ENCODE data around the gene SLC27A1.

SLC27A1 gene

DNA sequence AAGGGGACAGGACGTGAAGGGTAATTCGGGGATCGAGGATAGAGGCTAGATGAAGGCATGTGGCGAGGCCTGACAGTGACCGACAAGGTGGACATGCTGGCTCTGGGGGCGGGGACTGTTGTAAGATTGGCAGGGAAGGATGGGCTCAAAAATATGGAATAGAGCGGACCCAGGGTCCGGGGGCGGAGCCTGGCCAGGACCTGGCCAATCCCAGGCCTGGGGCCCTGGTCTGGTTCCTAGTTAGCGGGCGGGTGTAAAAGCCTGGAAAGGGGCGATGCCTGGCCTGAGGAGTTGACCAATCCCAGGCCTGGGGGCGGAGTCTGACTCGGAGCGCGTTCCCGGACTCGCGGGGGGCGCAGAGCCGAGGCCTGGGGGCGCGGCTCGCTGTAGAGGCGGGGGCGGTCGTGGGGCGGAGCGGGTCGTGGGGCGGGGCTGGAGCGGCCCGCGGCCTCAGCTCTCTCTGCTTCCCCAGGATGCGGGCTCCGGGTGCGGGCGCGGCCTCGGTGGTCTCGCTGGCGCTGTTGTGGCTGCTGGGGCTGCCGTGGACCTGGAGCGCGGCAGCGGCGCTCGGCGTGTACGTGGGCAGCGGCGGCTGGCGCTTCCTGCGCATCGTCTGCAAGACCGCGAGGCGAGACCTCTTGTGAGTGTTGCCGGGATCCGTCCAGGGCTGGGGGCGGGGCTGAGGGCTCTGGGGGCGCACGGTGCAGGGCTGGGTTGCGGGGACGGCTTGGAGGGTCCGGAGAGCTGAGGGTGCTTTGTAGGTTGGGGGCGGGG, at the start of gene SLC27A1:
Gene SLC27A1, plus strand, starts transcription at position 457 of the 774 bp plus-strand sequence. Its CDS starts 17 bp downstream, at position 474.
- Histone ChIP-seq H3K27me3 (ENCODE audit: control insufficient read depth, insufficient read depth, low read length) (peaks cover 13% of the 10 kb centered on the region; the same call in 1 of the 2 replicates), H3K36me3 (ENCODE audit: control insufficient read depth, insufficient read depth, low read length) (no peaks in the 10 kb centered on the region), H3K4me1 (ENCODE audit: control insufficient read depth, insufficient read depth, low read length) (peaks cover 8% of the 10 kb centered on the region), H3K27ac (ENCODE audit: low read depth, low read length) (peak within 1 kb of the TSS; percentile 84), H3K9me3 (ENCODE audit: control insufficient read depth, insufficient read depth, low read length) (no peaks in the 10 kb centered on the region), H3K9ac (ENCODE audit: low read depth, low read length) (peak within 1 kb of the TSS; percentile 50; the same call in 1 of the 2 replicates), H3K4me3 (ENCODE audit: low read depth, low read length) (peak within 1 kb of the TSS; percentile 86)

DNA sequence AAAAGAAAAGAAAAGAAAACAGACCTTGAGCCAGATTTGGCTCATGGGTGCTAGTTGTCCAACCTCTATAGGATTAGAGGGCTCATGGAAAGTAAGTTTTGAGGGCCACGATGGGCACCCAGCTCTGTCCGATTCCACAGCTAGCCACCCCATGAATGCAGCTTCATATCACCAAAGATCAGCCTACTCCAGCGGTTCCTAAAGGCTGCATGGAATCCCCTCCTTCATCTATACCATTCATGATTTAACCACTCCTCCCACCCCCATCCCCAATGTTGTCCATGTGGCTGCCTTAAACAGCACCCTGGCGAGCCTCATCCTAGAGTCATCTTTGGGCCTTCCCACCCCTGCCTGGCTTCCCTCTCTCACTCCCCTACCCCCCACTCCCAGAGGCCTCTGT, 48.4 kb upstream of the SLC27A1 start:
- no peak overlapping the region for H3K27ac ChIP-seq (ENCODE audit: low read depth, low read length)
- H3K27me3 ChIP-seq (ENCODE audit: control insufficient read depth, insufficient read depth, low read length) = peaks cover under 1% of the 10 kb centered on the region
- no peaks in the 10 kb centered on the region for H3K9me3 ChIP-seq (ENCODE audit: control insufficient read depth, insufficient read depth, low read length)
- H3K9ac ChIP-seq (ENCODE audit: low read depth, low read length) = no peak overlapping the region
- 0 out of 2 replicates have a peak, but pooled peaks cover 5% of the 10 kb centered on the region for H3K36me3 ChIP-seq (ENCODE audit: control insufficient read depth, insufficient read depth, low read length)
- no peak overlapping the region for H3K4me3 ChIP-seq (ENCODE audit: low read depth, low read length)
- peaks cover 13% of the 10 kb centered on the region; the same call in 1 of the 2 replicates for H3K4me1 ChIP-seq (ENCODE audit: control insufficient read depth, insufficient read depth, low read length)

DNA sequence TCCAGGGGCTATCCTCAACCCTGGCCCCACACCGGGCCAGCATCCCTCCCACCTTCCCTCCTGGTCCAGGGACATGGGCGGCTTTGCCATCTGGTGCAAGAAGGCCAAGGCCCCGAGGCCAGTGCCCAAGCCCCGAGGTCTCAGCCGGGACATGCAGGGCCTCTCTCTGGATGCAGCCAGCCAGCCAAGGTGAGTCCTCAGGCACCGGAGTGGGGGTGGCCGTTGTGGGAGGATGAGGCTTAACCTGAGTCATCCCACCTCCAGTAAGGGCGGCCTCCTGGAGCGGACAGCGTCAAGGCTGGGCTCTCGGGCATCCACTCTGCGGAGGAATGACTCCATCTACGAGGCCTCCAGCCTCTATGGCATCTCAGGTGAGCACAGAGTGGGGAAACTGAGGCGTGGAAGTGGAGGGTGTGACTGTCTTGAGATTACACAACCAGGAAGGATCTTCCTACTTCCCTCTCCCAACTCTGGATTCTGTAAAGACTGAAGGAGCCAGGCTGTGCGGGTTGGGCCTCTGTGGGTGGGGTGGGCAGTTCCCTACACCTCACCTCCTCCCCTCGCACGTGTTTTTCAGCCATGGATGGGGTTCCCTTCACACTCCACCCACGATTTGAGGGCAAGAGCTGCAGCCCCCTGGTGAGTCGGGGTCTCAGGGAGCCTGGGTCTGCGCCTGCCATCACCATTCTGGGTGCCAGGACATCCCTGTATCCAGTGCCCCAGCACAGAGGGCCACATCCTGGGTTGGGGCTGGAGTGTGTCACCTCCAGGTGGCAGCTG, 46.7 kb upstream of the SLC27A1 start:
- Histone ChIP-seq H3K27ac (ENCODE audit: low read depth, low read length) (no peak overlapping the region), H3K9me3 (ENCODE audit: control insufficient read depth, insufficient read depth, low read length) (no peaks in the 10 kb centered on the region), H3K4me1 (ENCODE audit: control insufficient read depth, insufficient read depth, low read length) (peaks cover 13% of the 10 kb centered on the region; the same call in 1 of the 2 replicates), H3K4me3 (ENCODE audit: low read depth, low read length) (no peak overlapping the region), H3K36me3 (ENCODE audit: control insufficient read depth, insufficient read depth, low read length) (0 out of 2 replicates have a peak, but pooled peaks cover 5% of the 10 kb centered on the region), H3K9ac (ENCODE audit: low read depth, low read length) (no peak overlapping the region), H3K27me3 (ENCODE audit: control insufficient read depth, insufficient read depth, low read length) (no peaks in the 10 kb centered on the region)

DNA sequence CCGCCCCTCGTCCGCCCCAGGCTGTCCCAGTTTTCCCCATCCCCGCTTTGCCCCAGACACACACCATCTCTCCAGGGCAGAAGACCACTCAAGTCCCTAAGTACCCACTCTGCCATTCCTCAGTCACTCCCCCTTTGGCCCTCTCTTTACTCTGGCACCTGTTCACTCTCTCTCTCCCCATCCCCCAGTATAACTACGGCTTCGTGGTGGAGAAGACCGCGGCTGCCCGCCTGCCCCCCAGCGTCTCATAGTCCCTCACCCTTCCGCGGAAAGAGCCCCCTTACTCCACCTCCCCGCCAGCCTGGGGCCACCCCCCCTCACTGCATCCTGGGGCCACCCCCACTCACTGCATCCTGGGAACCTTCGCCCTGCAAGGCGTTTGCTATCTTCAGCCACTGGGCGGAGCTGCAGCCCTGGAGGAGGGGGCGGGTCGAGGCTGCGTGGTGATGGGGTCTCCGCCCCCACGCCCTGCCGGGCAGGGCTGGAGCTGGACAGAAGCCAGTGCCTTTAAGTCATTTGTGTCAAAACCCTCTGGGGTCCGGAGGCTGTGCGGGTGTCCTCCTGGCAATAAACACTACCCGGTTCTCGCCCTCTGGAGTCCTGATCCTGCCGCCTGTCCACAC, 45.5 kb upstream of the SLC27A1 start:
- no peak overlapping the region for H3K9ac ChIP-seq (ENCODE audit: low read depth, low read length)
- H3K27ac ChIP-seq (ENCODE audit: low read depth, low read length) = no peak overlapping the region
- peaks cover 7% of the 10 kb centered on the region; the same call in 1 of the 2 replicates for H3K4me1 ChIP-seq (ENCODE audit: control insufficient read depth, insufficient read depth, low read length)
- H3K36me3 ChIP-seq (ENCODE audit: control insufficient read depth, insufficient read depth, low read length) = 0 out of 2 replicates have a peak, but pooled peaks cover 5% of the 10 kb centered on the region
- H3K4me3 ChIP-seq (ENCODE audit: low read depth, low read length) = peak overlapping the region; percentile 58
- no peaks in the 10 kb centered on the region for H3K9me3 ChIP-seq (ENCODE audit: control insufficient read depth, insufficient read depth, low read length)
- no peaks in the 10 kb centered on the region for H3K27me3 ChIP-seq (ENCODE audit: control insufficient read depth, insufficient read depth, low read length)

DNA sequence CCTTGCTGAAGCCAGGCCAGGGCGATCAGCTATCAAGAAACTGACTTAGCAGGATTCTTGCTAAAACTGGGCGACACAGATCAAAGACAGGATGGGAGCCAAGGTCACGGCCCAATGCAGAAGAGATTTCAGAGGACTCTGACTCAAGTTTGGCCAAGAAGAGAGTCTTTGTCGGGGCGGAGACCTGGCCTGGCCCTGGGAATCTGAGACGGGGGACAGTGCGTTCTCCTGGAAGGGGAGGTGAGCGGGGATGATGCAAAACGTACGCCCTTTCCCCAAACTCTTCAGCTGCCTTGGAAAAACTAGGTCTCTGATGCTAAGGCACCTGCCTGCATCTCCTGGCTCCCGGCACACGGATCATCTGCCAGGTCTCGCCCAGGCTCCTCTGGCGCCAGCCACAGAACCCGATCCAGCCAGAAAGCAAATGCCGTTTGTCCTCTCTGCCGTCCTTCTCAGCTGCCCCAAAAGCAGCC, 40.6 kb upstream of the SLC27A1 start:
- no peaks in the 10 kb centered on the region for H3K27me3 ChIP-seq (ENCODE audit: control insufficient read depth, insufficient read depth, low read length)
- no peak overlapping the region for H3K4me3 ChIP-seq (ENCODE audit: low read depth, low read length)
- no peaks in the 10 kb centered on the region for H3K9me3 ChIP-seq (ENCODE audit: control insufficient read depth, insufficient read depth, low read length)
- no peaks in the 10 kb centered on the region for H3K36me3 ChIP-seq (ENCODE audit: control insufficient read depth, insufficient read depth, low read length)
- no peak overlapping the region for H3K9ac ChIP-seq (ENCODE audit: low read depth, low read length)
- H3K27ac ChIP-seq (ENCODE audit: low read depth, low read length) = no peak overlapping the region
- peaks cover under 1% of the 10 kb centered on the region; the same call in 1 of the 2 replicates for H3K4me1 ChIP-seq (ENCODE audit: control insufficient read depth, insufficient read depth, low read length)

DNA sequence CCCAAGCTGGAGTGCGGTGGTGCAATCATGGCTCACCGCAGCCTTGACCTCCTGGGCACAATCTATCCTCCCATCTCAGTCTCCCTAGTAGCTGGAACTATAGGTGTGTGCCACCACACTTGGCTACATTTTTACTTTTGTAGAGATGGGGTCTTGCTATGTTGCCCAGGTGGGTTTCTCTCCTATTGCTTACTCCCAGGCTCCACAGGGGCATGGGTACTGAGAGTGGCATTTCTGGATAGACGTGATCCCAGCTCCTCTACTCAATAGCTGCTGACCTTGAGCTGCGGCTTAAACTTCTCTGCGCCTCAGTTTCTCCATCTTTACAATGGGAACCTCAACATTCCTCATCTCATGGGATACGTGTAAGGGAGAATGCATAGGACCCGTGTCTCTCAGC, 38.9 kb upstream of the SLC27A1 start:
- Histone ChIP-seq H3K27ac (ENCODE audit: low read depth, low read length) (no peak overlapping the region), H3K36me3 (ENCODE audit: control insufficient read depth, insufficient read depth, low read length) (no peaks in the 10 kb centered on the region), H3K27me3 (ENCODE audit: control insufficient read depth, insufficient read depth, low read length) (no peaks in the 10 kb centered on the region), H3K4me3 (ENCODE audit: low read depth, low read length) (no peak overlapping the region), H3K9me3 (ENCODE audit: control insufficient read depth, insufficient read depth, low read length) (no peaks in the 10 kb centered on the region), H3K4me1 (ENCODE audit: control insufficient read depth, insufficient read depth, low read length) (no peaks in the 10 kb centered on the region), H3K9ac (ENCODE audit: low read depth, low read length) (no peak overlapping the region)

DNA sequence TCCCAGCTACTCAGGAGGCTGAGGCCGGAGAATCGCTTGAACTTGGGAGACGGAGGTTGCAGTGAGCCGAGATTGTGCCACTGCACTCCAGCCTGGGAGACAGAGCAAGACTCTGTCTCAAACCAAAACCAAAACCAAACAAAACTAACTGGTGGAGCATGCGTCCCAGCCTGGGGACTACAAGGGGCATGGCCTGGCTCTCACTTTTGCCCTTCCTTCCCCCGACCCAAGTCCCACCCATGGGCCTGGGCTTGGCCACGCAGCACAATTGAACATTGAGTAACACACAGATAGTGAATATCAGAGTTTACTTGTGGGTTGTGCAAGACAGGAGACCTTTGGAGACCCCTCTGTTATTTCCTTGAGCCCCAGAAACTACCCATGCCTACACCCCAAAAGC, 35.1 kb upstream of the SLC27A1 start:
- no peak overlapping the region for H3K4me3 ChIP-seq (ENCODE audit: low read depth, low read length)
- no peak overlapping the region for H3K9ac ChIP-seq (ENCODE audit: low read depth, low read length)
- no peaks in the 10 kb centered on the region for H3K36me3 ChIP-seq (ENCODE audit: control insufficient read depth, insufficient read depth, low read length)
- H3K4me1 ChIP-seq (ENCODE audit: control insufficient read depth, insufficient read depth, low read length) = no peaks in the 10 kb centered on the region
- no peak overlapping the region for H3K27ac ChIP-seq (ENCODE audit: low read depth, low read length)
- no peaks in the 10 kb centered on the region for H3K9me3 ChIP-seq (ENCODE audit: control insufficient read depth, insufficient read depth, low read length)
- H3K27me3 ChIP-seq (ENCODE audit: control insufficient read depth, insufficient read depth, low read length) = no peaks in the 10 kb centered on the region

DNA sequence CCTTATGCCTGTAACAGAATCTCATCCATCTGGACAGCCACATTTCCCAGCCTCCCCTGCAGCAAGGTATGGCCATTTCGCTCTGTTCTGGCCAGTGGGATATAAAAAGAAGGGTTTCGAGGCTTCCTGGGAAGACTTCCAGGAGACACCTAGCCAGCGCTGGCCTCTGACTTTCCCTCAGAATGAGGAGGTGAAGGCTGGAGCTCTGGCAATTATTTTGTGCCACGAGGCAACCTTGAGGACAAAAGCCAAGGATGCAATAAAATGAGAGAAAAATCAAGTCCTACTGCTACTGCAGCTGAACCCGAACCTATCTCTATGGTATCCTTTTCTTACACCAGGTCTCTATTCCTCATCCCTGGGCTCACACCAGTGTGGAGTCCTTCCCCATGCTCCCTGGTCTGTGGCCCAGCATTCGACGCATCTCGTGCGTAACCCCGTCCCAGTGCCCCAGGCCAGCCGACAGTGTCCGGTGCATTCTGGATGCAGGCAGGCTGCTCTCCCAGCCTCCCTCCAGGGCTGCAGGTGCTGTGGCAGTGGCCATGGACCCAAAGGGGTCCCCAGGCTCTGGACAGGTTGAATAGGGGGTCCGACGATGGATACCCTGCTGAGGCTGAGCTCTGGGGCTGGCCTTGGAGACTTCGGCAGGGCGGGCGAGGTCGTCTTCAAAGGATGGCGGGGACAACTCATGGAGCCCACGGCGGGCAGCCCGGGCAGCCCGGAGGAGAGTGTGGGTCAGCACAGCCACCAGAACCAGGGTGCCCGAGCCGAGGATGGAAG, 34.0 kb upstream of the SLC27A1 start:
- Histone ChIP-seq H3K4me1 (ENCODE audit: control insufficient read depth, insufficient read depth, low read length) (no peaks in the 10 kb centered on the region), H3K27me3 (ENCODE audit: control insufficient read depth, insufficient read depth, low read length) (no peaks in the 10 kb centered on the region), H3K4me3 (ENCODE audit: low read depth, low read length) (no peak overlapping the region), H3K9me3 (ENCODE audit: control insufficient read depth, insufficient read depth, low read length) (no peaks in the 10 kb centered on the region), H3K9ac (ENCODE audit: low read depth, low read length) (no peak overlapping the region), H3K27ac (ENCODE audit: low read depth, low read length) (no peak overlapping the region), H3K36me3 (ENCODE audit: control insufficient read depth, insufficient read depth, low read length) (no peaks in the 10 kb centered on the region)

DNA sequence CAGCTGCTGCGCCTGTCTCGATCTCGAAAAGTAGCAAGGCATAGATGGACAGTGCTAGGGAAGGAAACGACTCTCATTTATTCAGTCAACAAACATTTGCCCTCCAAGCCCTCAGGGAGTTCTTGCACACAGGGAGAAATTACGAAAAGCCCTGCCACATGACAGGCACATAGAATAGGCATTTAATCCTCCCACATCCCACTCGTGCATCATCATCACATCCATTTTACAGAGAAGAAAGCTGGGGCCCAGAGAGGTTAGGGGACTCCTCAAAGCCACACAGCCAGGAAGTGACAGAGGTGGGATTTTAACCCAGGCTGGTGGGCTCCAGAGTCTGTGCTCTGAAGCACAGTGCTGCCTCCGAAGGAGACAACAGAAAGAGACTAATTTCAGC, 33.5 kb upstream of the SLC27A1 start:
- no peaks in the 10 kb centered on the region for H3K36me3 ChIP-seq (ENCODE audit: control insufficient read depth, insufficient read depth, low read length)
- no peaks in the 10 kb centered on the region for H3K4me1 ChIP-seq (ENCODE audit: control insufficient read depth, insufficient read depth, low read length)
- H3K4me3 ChIP-seq (ENCODE audit: low read depth, low read length) = no peak overlapping the region
- H3K9me3 ChIP-seq (ENCODE audit: control insufficient read depth, insufficient read depth, low read length) = no peaks in the 10 kb centered on the region
- no peaks in the 10 kb centered on the region for H3K27me3 ChIP-seq (ENCODE audit: control insufficient read depth, insufficient read depth, low read length)
- no peak overlapping the region for H3K9ac ChIP-seq (ENCODE audit: low read depth, low read length)
- H3K27ac ChIP-seq (ENCODE audit: low read depth, low read length) = no peak overlapping the region

DNA sequence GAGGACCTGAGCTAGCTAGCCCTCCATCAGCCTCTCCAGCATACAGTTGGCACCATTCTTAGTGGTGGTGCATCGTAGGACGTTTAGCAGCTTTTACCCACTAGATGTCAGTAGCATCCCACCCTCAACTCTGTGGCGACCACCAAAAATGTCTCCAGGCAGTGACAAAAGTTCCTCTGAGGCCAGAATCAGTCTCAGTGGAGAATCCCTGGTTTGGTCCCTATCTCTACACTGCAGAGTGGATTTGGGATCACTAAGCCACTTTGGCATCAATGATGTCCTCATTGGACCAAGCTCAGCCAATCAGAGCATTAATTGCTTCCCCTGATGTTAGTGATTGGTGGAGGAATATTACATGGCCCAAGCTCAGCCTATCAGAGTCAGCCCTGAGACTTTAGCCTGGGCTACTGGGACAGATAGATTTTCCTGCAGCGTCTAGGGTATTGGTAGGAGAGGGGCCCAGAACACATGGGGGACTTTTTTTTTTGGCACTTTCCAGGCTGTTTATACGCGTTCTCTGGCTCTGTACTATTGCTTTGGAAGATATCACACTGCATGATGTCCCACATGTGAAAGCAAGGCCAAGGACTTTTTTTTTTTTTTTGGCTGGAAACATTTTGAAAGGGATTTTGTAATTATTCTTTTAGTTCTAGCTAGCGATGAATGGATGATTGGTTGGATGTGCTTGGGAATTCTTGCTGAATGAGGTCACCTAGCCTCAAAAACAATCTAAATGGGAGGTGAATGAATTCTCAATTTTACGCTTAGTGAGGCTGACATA, 28.9 kb upstream of the SLC27A1 start:
- no peak overlapping the region for H3K27ac ChIP-seq (ENCODE audit: low read depth, low read length)
- no peaks in the 10 kb centered on the region for H3K4me1 ChIP-seq (ENCODE audit: control insufficient read depth, insufficient read depth, low read length)
- H3K9me3 ChIP-seq (ENCODE audit: control insufficient read depth, insufficient read depth, low read length) = no peaks in the 10 kb centered on the region
- no peak overlapping the region for H3K9ac ChIP-seq (ENCODE audit: low read depth, low read length)
- no peak overlapping the region for H3K4me3 ChIP-seq (ENCODE audit: low read depth, low read length)
- no peaks in the 10 kb centered on the region for H3K36me3 ChIP-seq (ENCODE audit: control insufficient read depth, insufficient read depth, low read length)
- H3K27me3 ChIP-seq (ENCODE audit: control insufficient read depth, insufficient read depth, low read length) = peaks cover 4% of the 10 kb centered on the region
